ENCODE results near the gene FCAMR. TPM values are rescaled to one million over a fixed set of nuclear protein-coding genes. Genes with fewer than 3 reads are reported as not detected.

The FCAMR gene, protein sequence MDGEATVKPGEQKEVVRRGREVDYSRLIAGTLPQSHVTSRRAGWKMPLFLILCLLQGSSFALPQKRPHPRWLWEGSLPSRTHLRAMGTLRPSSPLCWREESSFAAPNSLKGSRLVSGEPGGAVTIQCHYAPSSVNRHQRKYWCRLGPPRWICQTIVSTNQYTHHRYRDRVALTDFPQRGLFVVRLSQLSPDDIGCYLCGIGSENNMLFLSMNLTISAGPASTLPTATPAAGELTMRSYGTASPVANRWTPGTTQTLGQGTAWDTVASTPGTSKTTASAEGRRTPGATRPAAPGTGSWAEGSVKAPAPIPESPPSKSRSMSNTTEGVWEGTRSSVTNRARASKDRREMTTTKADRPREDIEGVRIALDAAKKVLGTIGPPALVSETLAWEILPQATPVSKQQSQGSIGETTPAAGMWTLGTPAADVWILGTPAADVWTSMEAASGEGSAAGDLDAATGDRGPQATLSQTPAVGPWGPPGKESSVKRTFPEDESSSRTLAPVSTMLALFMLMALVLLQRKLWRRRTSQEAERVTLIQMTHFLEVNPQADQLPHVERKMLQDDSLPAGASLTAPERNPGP
- total RNA-seq: not detected in 2 replicates

DNA sequence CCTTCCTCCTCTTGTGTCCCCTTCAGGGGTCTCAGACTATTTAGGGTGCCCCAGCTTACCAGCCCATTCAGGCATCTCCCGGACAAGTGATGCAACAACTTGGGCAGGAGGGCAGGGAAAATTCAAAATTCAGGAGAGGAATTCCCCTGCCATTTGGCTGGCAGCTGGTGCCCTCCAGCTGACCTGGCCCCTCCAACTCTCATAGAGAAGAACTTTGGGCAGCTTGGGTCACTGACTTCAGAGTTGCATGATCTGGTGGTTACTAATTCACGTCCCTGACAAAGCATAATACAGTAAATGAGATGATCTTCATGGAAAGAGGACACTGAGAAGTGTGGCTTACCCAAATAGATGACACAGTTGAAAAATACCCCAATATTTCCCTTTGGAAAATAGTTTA is at the start of gene FCAMR:
Gene FCAMR (minus strand): TSS at position 15 of the 400 bp plus-strand sequence. CDS start 335 bp downstream, outside the sequence.

DNA sequence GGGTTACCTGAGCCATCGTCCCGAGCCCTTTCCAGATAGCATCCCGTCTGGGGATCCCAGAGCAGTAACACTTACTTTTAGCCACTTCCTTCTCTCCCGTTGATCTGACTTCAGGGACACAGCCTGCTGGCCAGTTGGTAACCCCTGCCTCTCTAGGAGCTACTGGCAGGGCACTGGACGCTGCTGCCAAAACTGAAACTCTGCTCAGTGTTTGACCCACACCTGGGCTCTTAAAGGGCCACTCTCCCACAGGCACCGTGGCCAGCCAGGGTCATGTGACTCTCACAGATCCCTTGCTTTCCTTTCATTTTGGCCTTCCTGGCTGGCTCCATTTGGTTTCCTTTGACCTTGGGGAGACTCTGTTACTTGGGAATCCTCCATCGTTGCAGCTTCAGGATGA is 24.0 kb downstream of the FCAMR start, which contains the start of gene PIGR:
Gene PIGR (minus strand): TSS at position 206 of the 400 bp plus-strand sequence. CDS start 5,935 bp downstream, outside the sequence.

DNA sequence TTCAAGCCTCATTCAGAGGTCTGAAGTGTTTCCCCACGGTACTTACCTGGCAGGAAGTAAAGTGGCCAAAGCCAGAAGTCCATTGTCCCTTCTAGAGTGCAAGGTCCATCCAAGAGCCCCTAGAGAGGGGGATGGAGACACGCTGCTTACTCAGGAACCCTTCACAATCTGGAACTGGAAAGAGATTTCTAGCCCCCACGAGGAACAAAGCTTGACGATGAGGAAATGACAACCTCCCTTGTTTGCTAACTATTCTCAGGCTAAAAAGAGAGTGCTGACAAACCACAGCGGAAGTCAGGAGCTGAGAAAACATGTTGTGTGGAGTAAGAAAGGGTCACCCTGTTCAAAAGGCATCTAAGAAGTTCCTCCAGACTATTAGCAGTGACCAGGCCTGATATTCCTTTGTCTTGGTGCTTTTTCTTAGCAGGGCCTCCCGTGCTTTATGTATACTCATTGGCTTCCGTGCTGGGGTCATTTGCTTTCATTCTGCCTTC is 48.4 kb downstream of the FCAMR start, which contains the start of gene FCMR:
Gene FCMR (minus strand): TSS at position 170 of the 494 bp plus-strand sequence. CDS start 87 bp downstream, at position 83.

Other genes starting within 250 kb of the FCAMR start
- gene IL19, start 199.7 kb downstream of the FCAMR start, total RNA-seq: not detected in 2 replicates
- not detected in 2 replicates for gene IL10, start 198.0 kb downstream of the FCAMR start, total RNA-seq
- not detected in 2 replicates for gene IL20, start 104.8 kb downstream of the FCAMR start, total RNA-seq
- not detected in 2 replicates for gene IL24, start 73.0 kb downstream of the FCAMR start, total RNA-seq
- 0.13 TPM in 1 of 2 replicates, not detected in the other for gene FCMR, start 48.5 kb downstream of the FCAMR start, total RNA-seq
- gene PIGR, start 24.0 kb downstream of the FCAMR start, total RNA-seq: not detected in 2 replicates
- 0.07 TPM in 1 of 2 replicates, not detected in the other for gene C1orf116, start 62.3 kb upstream of the FCAMR start, total RNA-seq
- gene YOD1, start 80.7 kb upstream of the FCAMR start, total RNA-seq: 4.2 and 5.3 TPM in 2 replicates
- gene PFKFB2, start 82.8 kb upstream of the FCAMR start, total RNA-seq: 0.74 and 1.8 TPM in 2 replicates
- 1.2 TPM in 1 of 2 replicates, not detected in the other for gene C4BPB, start 118.4 kb upstream of the FCAMR start, total RNA-seq
- gene C4BPA, start 133.8 kb upstream of the FCAMR start, total RNA-seq: not detected in 2 replicates